Right renal pelvis (tissue), 4 donors: ENCODE results near the gene DNAJC2. TPM values are rescaled to one million over a fixed set of nuclear protein-coding genes. Genes with fewer than 3 reads are reported as not detected.
"Not testable (repeated sequence)": the region's sequence is repeated elsewhere in the genome, so short reads cannot be mapped to it uniquely, and the experiment has no call there.

Experiments
- DNase-seq, 4 donors: peaks; one replicate each; pipeline ENCODE4 v3.0.0-alpha.2; 2013; ENCODE audit warnings: low read depth in 4 of 4, low spot score in 3 of 4, missing footprints in 1 of 4
- polyA plus RNA-seq, 4 donors: library from polyadenylated mRNA; unstranded; fragments of 120-200 nt; gene quantifications; one replicate each; pipeline ENCODE4 v1.2.1, GENCODE V29; 2013; ENCODE audit not compliant: insufficient read length in 4 of 4

Gene DNAJC2
- polyA plus RNA-seq, 4 donors, result 41.1 to 52.6 (median 48.1) TPM

- DNase-seq, result no peak
Observed at GRCh38 chr7:103343332-103343731, 1.2 kb downstream of the DNAJC2 start.

GRCh38 chr7:103341466-103341865 is 3.1 kb downstream of the DNAJC2 start:
- no peak for DNase-seq

GRCh38 chr7:103338864-103339263 is 5.7 kb downstream of the DNAJC2 start:
- DNase-seq, result no peak

- no peak for DNase-seq
Observed at GRCh38 chr7:103336761-103337160, 7.8 kb downstream of the DNAJC2 start.

GRCh38 chr7:103325744-103326143 is 18.8 kb downstream of the DNAJC2 start:
- no peak for DNase-seq

GRCh38 chr7:103317009-103317408 is 27.6 kb downstream of the DNAJC2 start:
- DNase-seq, result no peak

GRCh38 chr7:103316380-103316941 is 28.1 kb downstream of the DNAJC2 start:
- DNase-seq, result no peak

- no peak for DNase-seq
Observed at GRCh38 chr7:103314852-103315251, 29.7 kb downstream of the DNAJC2 start.

GRCh38 chr7:103307503-103308231 is 36.9 kb downstream of the DNAJC2 start:
- DNase-seq, result no peak

GRCh38 chr7:103301441-103301840 is 43.1 kb downstream of the DNAJC2 start:
- no peak for DNase-seq

- no peak for DNase-seq
Observed at GRCh38 chr7:103299660-103300059, 44.9 kb downstream of the DNAJC2 start.

GRCh38 chr7:103297837-103298179 is 46.8 kb downstream of the DNAJC2 start:
- no peak for DNase-seq

- DNase-seq, result peak; percentile 83 to 90 (median 84)
Observed at GRCh38 chr7:103296901-103297836, 47.4 kb downstream of the DNAJC2 start, which contains the start of gene PMPCB. Gene PMPCB (plus strand): TSS chr7:103297435. CDS start chr7:103297460, 25 bp downstream.

- no peak for DNase-seq
Observed at GRCh38 chr7:103293526-103293925, 51.0 kb downstream of the DNAJC2 start.

GRCh38 chr7:103292122-103292521 is 52.4 kb downstream of the DNAJC2 start:
- DNase-seq, result no peak

GRCh38 chr7:103282802-103283427 is 61.7 kb downstream of the DNAJC2 start:
- DNase-seq, result not testable (repeated sequence)

GRCh38 chr7:103280803-103281155 is 63.8 kb downstream of the DNAJC2 start:
- DNase-seq, result not testable (repeated sequence)

GRCh38 chr7:103279963-103280802 is 64.4 kb downstream of the DNAJC2 start:
- DNase-seq, result peak in 1 of 4 donors; percentile 31

GRCh38 chr7:103279636-103279962 is 65.0 kb downstream of the DNAJC2 start:
- DNase-seq, result peak in 1 of 4 donors; percentile 13

- DNase-seq, result not testable (repeated sequence)
Observed at GRCh38 chr7:103278195-103278594, 66.4 kb downstream of the DNAJC2 start.
